ENCODE results near the gene FOXJ1. TPM values are rescaled to one million over a fixed set of nuclear protein-coding genes. Genes with fewer than 3 reads are reported as not detected.

The FOXJ1 gene
- total and polyA plus RNA-seq, 2 of the 13 experiments (the other 11 are each of a cell fraction or from before 2014, with no cell fraction given) = 0.98 to 1.6 TPM

- TF ChIP-seq HES4 (CRISPR knock-in tag; IDR thresholded peaks at IDR 0.05; ENCODE audit: borderline replicate concordance) = no peak
- TF ChIP-seq ZNF564 (CRISPR knock-in tag; IDR thresholded peaks at IDR 0.05) = no peak
- TF ChIP-seq, protein P1, sequence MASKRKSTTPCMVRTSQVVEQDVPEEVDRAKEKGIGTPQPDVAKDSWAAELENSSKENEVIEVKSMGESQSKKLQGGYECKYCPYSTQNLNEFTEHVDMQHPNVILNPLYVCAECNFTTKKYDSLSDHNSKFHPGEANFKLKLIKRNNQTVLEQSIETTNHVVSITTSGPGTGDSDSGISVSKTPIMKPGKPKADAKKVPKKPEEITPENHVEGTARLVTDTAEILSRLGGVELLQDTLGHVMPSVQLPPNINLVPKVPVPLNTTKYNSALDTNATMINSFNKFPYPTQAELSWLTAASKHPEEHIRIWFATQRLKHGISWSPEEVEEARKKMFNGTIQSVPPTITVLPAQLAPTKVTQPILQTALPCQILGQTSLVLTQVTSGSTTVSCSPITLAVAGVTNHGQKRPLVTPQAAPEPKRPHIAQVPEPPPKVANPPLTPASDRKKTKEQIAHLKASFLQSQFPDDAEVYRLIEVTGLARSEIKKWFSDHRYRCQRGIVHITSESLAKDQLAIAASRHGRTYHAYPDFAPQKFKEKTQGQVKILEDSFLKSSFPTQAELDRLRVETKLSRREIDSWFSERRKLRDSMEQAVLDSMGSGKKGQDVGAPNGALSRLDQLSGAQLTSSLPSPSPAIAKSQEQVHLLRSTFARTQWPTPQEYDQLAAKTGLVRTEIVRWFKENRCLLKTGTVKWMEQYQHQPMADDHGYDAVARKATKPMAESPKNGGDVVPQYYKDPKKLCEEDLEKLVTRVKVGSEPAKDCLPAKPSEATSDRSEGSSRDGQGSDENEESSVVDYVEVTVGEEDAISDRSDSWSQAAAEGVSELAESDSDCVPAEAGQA (IDR thresholded peaks at IDR 0.05; ENCODE audit: low read depth) = no peak
- TF ChIP-seq, protein P1 (CRISPR knock-in tag; IDR thresholded peaks at IDR 0.05; ENCODE audit: borderline replicate concordance) = no peak
- TF ChIP-seq ZSCAN12 (CRISPR knock-in tag; IDR thresholded peaks at IDR 0.05) = no peak
- TF ChIP-seq ZNF576 (CRISPR knock-in tag; IDR thresholded peaks at IDR 0.05) = no peak
- TF ChIP-seq DMAP1 (CRISPR knock-in tag; IDR thresholded peaks at IDR 0.05) = no peak
- TF ChIP-seq SMC3 (IDR thresholded peaks at IDR 0.05; ENCODE audit: low read length) = no peak
- no peak for TF ChIP-seq RFX1 (IDR thresholded peaks at IDR 0.05)
- TF ChIP-seq MAFK (conservative IDR thresholded peaks at IDR 0.05 in 1 of 2, IDR thresholded peaks at IDR 0.05 in 1 of 2; ENCODE audit: low read length in 2 of 2) = no peak
- TF ChIP-seq GMEB1 (CRISPR knock-in tag; IDR thresholded peaks at IDR 0.05; ENCODE audit: borderline replicate concordance) = no peak
- TF ChIP-seq ZNF784 (CRISPR knock-in tag; IDR thresholded peaks at IDR 0.05; ENCODE audit: borderline replicate concordance) = no peak
- no peak; the same call in 1 of the 2 replicates for TF ChIP-seq BCL3 (CRISPR knock-in tag; IDR thresholded peaks at IDR 0.05)
- no peak for TF ChIP-seq ZNF230 (CRISPR knock-in tag; IDR thresholded peaks at IDR 0.05)
- TF ChIP-seq TCF7L2 (IDR thresholded peaks at IDR 0.05; ENCODE audit: low read depth, low read length) = no peak
- no peak for TF ChIP-seq THAP8 (CRISPR knock-in tag; IDR thresholded peaks at IDR 0.05; ENCODE audit: borderline replicate concordance)
- TF ChIP-seq TEAD2 (CRISPR knock-in tag; IDR thresholded peaks at IDR 0.05) = no peak
- TF ChIP-seq ZNF331 (CRISPR knock-in tag; IDR thresholded peaks at IDR 0.05) = no peak
- TF ChIP-seq MBD4 (IDR thresholded peaks at IDR 0.05; ENCODE audit: borderline replicate concordance, low read length) = no peak
Measured at GRCh38 chr17:76131692-76132573, 9.1 kb downstream of the FOXJ1 start (continued).
